LoVo (cell line): ENCODE measurements around the gene HCFC1.
A peak's percentile ranks its signal among the peaks of the same experiment; 100 is the strongest.

ENCODE experiments used
- DNase-seq: peaks from one replicate; pipeline ENCODE4 v3.0.0-alpha.2; 2016; ENCODE audit warnings: low spot score

Gene HCFC1

DNA sequence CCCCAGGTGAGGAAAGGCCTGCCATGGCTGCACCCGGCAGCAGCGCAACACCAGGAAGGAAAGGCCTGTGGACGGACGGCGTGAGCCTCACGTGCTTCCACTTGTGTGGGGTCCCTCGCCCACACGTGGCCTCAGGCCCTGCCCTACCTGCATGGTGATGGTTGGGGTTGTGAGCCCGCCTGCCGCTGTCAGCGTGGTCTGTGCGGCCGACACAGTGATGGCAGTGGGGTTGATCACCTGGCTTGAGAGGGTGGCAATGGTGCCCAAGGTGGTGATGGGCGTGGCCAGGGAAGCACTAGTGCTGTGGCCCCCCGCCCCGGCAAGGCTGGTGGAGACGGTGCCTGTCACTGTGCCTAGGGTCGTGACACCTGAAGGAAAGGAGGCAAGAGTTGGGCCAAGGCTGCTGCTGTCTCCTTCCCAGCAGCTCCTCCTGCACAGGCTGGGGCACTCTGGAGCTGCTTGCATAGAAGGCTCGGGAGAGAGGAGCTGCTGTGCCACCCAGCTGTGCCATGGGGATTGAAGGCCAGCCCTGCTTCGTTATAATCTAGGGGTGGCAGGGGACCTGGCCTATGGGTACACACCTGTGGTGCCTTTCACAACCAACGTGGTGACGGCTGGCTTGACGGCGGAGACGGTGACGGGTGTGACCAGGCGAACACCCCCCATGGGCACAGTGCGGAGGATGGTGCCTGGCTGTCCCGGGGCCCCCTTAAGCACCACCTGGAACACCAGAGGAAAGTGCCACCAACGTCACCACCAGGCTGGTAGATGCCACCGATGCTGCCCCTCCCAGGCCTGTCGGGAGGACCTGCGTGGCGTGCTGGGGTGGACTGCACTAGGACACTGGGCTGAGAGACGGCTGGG is 15.3 kb downstream of the HCFC1 start:
- no peak for DNase-seq

DNA sequence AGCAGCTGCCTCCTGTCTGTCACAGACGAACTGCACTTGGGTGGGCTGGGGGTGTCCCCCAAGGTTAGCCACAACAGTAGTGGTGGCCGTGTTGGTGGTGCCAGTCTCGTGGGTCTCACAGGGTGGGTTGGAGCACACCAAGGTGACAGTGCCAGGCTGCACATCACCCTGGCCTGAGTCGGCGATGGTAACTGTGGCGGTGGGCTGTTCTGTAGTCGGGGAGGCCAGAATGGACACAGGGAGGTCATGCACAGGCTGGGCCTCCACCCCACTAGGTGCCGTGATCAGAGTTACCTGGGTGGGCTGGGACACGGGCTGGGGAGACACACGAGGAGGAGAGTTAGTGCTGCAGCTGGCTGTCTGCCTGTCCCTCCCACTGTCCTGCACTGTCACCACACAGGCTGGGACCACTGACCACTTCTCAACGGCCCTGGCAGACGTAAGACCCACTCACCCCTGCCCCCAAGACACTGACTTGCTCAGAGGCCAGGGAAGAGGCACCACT is 16.3 kb downstream of the HCFC1 start:
- DNase-seq, result no peak

- no peak for DNase-seq
Observed at GRCh38 chrX:153954558-153955227, 16.9 kb downstream of the HCFC1 start.

DNA sequence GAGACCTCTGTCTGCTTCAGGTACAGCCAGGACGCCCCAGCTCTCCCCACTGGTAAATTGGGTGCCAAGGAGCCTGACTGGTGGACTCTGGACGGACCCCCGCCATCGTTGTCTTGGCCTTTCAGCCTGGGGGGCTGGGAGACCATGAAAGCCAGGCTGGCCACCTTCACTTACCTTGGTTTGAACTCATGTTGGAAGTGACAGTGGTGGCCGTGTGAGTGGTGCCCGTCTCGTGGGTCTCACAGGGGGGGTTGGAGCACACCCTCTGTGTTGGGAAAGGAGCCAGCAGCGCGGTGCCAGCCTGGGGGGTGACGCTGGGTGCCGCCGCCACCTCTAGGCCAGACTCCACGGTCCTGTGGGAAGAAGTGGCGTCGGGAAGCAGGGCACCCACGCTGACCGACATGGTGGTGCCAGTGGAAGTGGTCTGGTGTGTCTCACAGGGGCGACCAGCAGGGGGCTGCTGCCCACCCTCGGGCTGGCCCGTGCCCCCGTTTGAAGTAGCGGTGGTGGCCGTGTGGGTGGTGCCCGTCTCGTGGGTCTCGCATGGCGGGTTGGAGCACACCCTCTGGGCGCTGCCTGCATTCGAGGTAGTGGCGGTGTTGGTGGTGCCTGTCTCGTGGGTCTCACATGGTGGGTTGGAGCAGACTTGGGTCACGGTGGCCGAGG is 17.6 kb downstream of the HCFC1 start:
- DNase-seq, result no peak

- DNase-seq, result no peak
Observed at GRCh38 chrX:153953342-153953830, 18.2 kb downstream of the HCFC1 start.

DNA sequence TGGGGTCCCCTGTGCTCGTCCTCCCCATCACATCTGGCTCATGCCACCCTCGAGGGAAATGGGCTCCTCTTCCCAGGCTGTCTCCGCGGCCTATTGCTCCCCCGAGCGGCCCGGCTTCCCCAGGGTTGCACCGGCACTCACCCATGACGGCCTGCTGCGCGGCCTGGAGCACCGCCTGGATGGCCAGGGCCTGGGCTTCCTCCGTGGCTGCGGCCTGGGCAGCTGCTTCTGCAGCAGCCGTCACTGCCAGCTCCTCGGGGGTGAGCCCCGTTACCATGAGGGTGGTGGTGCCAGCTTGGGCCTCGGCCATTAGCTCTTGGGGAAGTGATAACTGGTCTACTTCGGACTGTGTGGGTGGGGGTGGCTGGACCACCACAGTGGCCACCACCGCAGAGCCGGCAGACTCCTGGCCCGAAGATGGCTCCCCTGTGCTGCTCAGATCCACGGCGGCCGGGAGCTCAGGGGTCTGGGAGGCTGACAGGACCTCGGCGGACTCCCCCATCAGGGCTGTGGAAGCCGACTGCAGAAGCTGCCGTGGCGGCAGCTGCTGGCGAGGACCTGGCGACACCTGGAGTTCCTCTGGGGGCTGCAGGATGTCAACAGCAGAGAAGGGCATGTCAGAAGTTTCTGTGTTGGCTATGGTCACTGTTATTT is 19.1 kb downstream of the HCFC1 start:
- DNase-seq, result no peak

DNA sequence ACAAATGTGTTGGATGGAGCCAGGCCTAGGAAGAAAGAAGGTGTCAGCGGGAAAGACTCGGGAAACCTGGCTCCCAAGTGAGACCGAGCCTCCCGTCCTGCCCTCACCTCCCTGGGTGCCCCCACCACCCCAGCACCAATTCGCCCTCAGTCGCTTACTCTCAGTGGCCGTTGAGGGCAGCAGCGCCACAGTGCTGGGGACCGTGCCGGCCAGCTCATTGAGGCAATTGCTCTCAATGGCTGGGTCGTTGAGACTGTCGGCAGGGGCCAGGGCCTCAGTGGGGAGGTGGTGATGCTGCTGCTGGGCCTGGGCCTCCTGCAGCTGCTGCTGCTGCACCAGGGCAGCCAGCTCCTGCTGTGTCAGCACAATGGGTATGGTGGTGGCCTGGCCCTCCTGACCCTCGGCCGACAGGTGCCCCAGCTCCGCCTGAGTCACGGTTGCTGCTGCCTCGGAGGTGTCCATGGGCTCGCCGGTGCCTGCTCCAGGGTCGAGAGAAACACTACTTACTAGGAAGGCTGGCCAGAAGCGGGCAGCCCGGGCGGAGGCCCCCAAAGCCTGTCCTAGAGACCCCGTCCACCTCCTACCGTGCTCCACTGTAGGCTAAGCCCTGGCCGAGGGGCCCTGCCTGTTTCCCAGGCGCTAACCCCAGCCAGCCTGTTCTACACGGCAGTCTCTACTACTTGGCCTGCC is 19.8 kb downstream of the HCFC1 start:
- DNase-seq, result no peak

DNA sequence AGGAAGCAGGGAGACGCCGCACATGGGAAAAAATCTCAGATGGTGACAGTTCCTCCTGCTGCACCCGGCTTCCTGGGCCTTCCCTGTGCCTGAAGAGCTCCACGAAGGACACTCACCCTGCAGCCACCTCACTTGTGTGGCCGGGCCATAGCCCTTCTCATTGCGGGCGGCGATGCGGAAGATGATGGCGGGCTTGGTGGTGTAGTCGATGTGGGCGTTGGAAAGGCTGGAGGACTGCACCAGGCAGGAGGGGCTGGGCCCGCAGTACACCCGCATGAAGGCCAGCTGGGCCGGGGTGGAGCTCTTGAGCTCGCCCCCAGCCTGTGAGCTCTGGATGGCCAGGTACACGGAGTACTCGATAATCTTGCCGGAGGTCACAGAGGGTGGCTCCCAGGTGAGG is 21.5 kb downstream of the HCFC1 start:
- DNase-seq, result no peak

GRCh38 chrX:153948847-153949805 is 22.5 kb downstream of the HCFC1 start:
- DNase-seq, result no peak

DNA sequence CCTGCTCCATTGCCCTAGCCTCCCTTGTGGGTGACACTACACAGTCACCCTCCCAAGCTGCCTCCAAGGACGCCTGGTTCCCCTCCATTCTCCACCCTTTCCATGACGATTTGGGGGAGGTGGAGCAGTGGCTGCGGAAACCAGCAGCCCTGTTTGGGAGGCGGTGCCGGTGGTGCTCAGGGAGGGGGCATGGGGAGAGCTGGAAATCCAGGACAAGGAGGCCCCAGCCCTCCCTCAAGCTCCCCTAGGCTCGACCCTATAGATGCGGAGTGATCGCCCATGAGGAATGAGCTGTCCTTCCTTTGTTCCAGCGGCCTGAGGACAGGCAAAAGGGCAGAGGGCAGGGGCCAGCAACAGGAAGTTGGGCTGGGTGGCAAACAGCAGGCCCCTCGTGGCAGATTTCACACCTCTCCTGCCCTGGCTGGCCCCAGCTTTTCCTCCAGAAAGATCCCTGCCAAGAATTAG is 23.6 kb downstream of the HCFC1 start:
- DNase-seq, result no peak

DNA sequence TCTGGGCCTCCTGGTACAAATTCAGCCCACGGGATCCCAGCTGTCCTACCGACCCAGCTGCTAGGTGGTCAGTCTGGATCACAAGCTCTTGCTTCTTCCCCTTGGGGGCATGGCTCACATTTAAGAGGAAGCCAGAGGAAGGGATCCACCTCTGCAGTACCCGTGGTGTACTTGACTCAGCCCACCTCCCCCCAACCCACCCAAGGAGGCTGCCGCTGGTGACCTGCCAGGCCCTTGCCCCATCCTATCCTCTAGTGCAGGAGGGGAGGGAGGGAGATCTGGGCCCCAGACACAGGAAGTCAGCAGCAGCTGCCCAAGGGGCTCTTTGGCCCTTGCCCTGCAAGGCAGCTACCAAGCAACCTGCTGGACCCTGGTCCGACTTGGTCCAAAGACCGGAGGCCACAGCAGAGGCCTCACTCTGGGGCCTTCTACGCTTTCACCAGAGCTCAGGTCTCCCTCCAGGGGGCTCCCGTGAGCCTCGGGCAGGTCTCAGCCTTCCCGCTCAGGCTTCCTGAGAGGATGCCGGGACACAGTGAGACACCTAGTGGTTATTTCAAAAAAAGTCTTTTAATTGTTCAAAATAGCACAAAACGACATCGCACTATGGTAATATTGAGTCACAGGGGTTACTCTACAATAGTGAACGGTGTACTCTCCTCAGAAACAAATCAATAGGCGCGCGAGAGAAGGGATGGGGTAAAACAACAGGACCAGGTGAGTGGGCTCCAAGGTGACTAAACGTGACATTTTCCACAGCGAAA is 24.4 kb downstream of the HCFC1 start:
- peak; percentile 53 for DNase-seq

GRCh38 chrX:153945956-153946943 is 25.4 kb downstream of the HCFC1 start:
- no peak for DNase-seq

DNA sequence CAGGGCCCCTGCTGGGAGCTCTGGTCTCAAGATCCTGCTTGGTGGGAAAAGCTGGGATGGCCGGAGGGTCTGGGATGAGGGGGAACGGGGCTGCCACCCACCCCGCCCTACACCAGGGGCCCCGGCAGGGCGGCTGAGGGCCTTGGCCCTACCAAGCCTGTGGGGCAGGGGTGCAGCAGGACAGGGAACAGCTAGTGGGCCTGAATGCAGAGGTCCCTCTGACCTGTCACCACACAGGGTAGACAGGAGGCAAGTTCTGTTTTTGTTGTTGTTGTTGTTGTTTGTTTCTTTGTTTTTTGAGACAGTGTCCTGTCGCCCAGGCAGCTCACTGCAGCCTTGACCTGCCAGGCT is 26.8 kb downstream of the HCFC1 start:
- DNase-seq, result no peak

- DNase-seq, result no peak
Observed at GRCh38 chrX:153944140-153944799, 27.3 kb downstream of the HCFC1 start, which contains the start of gene RENBP. TSS of gene RENBP (minus strand) at chrX:153944643. CDS start at chrX:153944610, 33 bp downstream.

DNA sequence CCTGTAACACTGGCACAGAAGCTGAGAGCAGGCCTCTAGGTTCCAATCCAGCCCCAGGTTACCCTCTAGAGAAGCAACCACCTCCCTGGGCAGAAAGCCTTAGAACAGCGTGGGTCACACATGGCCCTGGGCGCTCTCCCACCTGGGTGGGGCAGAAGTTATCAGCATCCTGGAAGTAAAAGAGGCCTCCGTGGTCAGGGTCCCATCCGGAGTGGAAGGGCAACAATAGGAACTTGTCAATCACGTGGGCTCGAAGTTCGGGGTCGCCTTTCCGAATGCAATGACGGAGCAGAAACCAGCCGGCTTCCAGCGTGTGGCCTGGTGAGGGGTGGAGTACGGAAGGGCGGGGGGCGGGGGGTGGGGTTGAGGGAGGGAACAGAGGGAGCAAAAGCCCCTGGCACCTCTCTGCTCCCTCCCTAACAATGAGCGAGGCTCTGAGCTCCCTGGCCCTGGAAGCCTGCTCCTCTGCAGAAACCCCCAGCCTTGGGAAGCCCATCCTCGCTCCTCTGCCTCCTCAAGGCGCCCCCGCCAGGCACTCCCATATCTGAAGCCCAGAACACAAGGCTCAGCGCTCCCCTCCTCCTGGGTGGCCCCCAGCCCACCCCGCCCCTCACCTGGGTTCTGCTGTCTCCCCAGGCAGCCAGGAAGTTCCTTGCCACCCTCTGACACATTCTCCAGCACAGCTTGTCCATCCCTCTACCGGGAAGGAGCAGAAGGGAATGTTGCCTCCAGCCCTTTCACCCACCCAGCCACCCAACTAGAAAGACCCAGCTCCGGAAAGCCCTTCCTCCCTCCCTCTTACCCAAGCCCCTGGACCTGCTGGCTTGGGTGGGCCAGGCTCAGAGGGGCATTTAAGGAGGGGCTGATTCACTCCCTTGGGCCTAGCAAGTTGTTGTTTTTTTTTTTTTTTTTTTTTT is 30.0 kb downstream of the HCFC1 start:
- no peak for DNase-seq

DNA sequence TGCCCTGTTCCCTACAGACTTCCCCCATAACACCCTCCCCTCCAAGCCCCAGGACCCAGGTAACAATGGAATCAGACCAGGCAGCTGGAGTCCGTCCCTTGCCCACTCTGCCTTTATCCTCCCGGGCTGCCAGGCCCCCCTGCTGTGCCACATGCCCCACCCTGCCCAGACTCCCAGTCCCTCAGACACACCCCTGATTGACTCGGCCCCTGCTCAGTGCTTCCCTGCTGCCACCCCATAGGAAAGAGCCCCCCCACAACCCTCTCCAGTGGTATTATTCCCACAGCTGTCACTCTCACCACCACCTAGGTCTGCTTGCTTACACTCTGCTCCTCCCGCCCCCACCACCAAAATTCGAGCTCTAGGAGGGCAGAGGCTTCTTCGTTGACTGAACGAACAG is 32.0 kb downstream of the HCFC1 start:
- DNase-seq, result no peak
